NCI-H524 (cell line): ENCODE data around the gene IQSEC2.

Experiments
- DNase-seq, 2 experiments: peaks; one replicate each; lab custom pipeline; 2025; lab: John Stamatoyannopoulos, UW

The IQSEC2 gene

DNA sequence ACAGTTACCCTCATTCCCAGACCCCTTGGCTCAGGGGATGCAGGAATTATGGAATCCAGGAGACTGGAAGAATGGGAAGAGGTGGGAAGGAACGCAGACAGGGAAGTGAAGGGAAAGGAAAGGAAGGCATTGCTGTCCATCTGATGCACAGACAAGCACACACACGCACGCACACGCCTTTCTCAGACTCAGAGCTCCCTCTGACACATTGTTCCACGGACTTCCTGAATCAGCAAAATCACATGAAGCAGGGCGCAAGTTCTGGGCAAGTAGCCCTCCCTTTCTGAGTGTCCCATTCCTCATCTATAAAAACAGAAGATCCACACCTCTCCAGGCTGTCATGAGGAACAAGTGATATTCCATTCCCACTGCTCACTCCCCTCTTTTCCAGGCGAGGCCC lies 13.2 kb downstream of the IQSEC2 start:
- DNase-seq = no peak

DNA sequence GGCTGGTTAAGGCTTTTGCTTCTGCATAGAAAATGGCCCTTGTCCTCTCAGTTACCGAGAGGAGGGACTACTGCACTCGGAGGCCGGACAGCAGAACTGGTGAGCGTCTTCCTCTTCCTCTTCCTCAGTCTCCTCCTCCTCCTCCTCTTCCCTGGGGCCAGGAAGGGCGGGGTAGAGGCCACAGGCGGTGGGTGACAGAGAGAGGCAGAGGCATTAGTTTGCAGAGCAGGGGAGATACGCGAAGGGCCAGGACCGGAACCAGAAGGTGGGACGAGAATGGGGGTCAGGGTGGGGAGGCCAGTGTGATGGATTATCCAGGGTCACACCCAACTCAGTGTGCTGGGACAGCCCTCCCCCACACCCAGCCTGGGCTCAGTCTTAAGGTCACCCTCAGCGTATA lies 14.5 kb downstream of the IQSEC2 start:
- no peak for DNase-seq

DNA sequence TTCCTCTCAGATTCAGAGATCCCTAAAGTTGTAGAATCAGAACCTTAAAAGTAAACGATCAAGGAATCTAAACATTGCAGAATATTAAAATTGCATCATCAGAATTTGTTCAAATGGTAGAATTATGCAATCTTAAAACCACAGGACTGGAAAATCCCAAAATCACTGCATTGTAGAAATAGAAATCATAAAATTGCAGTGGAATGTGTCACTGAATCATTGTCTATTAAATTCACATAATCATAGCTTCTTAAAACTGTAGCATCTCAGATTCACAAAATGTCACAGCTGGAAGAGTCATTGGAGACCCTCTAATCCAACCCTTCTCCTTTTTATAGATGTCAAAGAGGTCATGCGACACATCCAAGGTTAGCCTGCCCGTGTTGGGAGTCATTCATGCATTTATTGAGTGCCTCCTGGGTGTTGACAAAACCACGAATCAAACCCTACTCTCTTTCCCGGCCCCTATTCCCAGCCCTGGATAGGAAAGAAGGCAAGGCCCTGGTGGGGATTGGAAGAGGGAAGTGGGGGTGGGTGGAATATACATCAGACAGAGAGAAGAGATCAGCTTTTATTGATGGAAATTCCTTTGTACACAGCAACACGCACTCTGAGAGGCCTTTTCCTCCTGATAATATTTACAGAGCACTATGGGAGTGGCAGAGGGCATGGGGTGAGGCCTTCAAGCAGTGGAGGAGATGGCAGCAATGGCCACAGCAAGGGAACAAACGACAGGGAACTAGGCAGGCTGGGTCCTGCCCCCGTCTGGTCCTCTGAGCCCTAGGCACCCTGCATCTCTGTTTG lies 15.4 kb downstream of the IQSEC2 start:
- DNase-seq = no peak

DNA sequence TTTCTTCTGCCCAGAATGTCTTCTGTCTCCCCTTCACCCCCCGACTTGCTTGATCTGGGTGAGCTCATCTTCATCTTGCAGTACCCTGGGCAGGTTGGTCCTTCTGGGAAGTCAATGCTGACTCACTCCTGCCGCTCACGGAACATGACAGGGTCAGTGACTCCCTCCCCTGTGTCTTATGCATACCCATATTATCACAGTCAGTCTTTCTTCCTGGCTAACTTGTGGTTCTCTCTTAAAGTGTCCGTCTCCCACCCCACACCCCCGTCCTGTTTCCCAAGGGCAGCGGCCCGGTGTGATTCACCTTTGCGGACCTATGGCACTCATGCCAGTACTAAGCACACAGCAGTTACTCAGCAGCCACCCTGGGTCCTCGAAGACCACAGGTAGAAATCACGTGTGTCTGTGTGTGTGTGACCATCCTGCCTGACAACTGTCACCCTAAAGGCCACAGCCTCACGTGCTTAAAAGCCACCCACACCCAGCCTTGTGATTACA lies 17.7 kb downstream of the IQSEC2 start:
- DNase-seq = no peak

DNA sequence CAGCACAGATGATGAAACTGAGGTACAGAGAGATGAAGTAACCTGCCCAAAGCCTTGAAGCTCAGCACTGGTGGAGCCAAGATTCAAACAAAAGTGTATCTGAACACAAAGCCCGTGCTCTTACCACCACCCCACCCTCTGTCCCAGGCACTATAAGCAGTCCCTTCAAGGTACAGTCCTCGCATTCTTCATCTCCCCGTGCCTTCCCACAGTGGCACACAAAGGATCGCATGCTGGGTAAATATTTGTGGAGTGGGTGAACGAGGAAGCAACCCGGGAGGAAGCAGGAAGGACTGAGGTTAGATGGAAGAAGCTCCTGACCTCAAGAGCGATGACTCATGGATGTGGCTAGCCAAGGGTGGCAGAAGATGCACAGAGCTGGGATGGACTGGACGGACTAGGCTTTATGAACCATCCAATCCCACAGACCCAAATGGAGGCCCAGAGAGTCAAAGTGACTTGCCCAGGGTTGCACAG lies 18.4 kb downstream of the IQSEC2 start:
- no peak for DNase-seq

DNA sequence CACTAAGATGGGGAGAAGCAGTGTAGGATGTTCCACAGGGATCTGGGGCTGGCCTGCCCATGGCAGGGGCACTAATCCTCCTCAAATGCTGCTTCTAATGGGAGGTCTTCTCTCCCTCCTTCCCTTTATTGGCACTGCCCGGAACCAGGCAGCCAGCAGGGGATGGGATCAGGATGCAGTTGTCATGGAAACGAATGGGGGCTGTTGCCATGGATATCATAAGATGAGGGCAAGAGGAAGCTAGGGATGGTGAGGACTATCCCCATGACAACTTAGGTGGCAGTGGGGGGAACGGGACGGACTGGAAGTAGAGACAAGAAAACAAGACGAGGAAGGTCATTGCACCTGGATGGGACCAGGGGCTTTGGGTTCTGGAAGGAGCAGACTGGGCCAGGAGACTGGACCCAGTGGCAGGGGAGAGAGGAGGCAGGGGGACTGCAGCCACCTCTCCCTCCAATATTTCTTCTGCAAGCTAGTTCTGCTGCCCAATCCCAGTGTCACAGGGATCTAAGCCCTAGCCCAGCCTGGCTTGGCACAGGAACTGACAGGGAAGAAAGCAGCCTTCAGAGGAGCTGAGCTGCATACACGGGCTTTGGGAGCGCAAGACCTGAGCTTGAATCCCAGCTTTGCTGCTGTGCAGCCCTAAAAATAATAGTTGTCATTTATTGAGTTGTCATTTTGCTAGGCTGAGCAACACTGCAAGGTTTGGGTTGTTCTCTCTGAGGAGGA lies 19.0 kb downstream of the IQSEC2 start:
- peak; percentile 7 to 29 for DNase-seq

DNA sequence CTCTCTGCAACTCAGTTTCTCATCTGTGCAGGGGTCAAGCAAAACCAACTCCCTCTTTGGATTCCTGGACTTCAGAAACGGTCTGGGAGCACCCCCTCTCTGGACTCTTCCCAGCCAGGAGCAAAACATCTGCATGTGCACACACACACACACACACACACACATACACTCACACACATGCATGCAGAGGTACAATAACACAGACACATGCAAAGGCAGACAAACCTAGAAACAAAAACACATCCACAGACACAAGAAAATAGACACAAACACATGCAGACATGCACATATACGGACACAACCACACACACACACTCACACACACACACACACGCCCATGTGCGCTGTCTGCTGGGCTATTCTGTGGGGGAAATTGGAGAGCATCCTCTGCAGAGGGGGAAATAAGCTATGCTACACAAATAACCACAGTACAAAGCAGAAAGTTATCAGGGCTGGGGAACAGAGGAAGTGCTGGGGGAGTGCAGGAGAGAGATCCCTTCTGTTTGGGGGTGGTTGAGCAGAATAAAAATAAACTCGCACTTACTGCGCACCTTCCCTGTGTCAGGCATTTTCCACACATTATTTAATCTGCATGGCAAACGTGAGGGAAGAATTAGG lies 19.9 kb downstream of the IQSEC2 start:
- DNase-seq = no peak

DNA sequence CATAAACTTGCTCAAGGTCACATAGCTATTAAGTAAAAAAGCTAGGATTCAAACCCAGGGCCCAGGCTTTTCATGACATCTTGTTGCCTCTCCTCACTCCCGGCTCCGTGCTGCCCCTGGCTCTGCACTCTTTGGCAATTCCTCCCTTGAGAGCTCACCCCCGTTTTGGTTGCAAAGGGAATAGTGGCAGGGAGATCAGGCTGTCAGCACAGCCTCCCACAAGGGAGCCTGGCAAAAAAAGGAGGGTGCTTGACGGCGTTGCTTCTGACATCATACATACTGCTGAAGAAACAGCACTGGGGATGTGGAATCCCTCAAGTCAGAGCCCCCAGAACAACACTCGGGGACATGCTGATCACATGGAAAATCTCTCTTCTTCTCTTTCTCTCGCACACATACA lies 20.5 kb downstream of the IQSEC2 start:
- DNase-seq = no peak

DNA sequence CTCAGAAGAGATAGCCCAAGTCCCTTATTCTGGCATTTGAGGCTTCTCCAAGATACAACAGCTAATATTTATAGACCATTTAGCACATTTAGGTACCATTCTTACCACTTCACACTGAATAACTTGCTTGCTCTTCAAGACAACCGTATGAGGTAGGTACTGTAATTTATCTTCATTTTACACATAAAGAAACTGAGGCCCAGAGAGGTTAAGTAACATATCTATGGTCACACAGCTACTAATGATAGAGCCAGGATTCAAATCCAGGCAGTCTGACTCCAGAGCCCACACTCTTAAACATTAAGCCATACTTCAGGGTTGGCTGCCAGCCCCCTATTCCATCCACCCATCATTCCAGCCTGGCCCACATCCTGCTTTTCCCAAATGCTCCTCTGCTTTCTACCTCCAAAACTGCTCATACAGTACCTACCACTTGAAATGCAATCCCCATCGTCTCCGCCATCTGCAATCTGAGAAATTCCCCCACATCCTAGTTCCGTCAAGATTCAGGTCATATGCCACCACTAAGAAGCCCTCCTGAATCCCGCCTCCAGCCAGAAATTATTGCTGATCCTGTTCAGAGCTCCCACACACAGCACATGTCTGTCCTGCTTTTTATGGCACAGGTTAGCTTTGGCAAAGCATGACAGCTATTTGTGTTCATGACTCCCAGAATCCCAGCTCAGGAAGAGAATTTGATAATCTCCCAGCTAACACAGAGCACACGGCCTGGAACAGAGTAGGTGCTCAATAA lies 23.5 kb downstream of the IQSEC2 start:
- DNase-seq = no peak

DNA sequence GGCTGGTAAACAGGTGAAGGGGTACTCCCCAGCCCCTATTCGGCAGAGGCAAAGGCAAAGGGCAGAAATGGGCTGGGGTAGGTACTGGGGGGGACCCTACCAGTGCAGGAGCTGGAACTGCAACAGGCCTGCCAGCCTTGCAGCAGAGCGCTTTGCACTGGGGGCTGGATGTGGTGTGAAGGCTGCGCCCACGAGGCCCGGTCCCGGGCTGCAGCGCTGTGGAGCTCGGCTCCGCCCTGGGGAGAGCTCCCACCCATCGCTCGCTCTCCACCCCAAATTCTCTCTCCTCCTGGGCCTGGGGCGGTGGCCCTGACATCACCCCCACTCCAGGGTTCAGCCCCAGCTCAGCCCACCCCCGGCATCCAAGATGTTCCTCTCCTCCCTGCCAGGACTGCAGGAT lies 24.2 kb downstream of the IQSEC2 start:
- DNase-seq = no peak

DNA sequence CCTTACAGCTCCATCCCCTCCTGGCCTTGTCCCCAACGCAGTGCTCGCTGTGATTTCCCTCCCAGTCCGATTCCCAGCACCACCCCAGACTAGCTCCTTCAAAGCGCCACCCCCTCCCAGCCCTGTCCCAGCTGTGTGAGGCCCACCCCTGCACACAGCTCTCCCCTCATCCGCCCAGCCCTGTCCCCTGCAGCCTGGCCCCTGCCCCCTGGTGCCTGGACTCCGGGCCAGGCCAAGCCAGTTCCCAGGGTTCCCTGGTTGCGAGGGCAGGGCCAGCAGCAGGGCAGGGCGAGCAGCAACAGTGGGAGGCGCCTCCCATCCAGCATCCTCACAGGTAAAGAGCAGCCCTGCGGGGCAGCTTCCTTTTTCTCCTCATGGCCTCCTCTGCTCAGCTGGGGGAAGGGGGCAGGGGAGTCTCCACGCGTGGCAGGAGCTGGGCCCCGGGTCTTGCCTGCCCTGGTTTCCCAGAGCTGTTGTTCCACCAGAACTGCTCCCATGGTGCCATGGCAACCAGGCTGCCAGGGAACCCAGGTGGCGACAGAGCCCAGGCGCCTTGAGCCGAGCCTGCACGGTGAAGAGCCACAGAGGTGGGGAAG lies 24.8 kb downstream of the IQSEC2 start:
- DNase-seq = no peak

DNA sequence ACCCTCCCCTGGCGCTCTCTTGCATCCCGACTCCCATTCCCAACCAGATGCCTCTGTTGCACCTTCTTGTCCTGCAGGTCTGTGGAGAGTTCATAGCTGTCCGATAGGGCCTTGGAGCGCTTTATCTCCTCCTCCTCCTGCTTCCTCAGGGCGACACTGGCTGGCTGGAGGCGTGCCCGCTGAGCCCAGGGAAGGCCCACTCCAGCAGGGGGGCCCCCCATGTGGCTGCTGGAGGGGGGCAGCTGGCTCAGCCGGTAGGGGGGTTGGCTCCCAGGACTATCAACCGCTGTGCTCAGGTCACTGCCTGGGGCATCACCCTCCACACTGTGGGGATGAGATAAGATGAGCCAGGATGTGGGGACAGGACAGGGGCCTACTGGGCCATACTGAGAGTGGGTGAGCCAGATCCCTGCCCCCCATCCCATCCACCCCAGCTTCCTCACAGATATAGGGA lies 25.6 kb downstream of the IQSEC2 start:
- DNase-seq = no peak

DNA sequence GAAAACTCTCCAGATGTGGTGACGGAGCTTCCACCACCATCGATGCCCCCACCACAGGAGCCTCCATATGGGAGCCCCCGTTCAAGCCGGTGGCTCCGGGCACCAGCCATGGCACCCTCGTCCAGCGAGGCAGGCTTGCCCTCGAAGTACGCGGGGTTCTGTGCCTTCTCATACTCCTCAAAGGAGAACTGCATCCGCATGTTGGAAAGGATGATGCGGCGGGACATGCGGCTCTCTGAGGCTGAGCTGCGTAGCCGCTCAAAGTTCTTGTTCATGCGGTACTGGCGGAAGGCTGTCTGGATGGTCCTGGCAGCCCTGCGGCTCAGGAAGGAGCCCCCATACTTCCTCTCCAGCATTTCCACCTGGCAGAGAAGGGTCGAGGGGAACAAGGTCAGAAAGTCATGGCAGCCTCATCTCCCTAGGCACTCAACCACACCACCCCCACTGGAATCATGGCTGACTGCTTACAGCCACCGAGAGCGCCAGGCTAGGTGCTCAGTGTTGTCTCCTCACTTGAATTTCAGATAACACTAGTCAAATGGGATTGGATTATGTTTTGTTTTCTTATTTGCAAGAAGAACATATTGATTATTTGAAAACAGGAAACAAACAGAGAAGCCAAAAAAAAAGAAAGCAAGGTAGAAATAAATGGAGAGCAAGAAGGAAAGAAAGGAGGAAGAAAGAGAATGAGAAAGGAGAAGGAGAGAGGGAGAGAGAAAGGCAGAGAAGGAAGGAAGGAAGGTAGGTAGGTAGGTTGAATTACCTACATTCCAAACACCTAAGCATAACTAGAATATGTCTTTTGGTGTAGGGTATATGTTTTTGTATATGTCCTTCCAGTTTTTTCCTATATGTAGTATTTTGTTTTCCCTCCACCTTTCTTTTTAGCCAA lies 26.6 kb downstream of the IQSEC2 start:
- no peak for DNase-seq

DNA sequence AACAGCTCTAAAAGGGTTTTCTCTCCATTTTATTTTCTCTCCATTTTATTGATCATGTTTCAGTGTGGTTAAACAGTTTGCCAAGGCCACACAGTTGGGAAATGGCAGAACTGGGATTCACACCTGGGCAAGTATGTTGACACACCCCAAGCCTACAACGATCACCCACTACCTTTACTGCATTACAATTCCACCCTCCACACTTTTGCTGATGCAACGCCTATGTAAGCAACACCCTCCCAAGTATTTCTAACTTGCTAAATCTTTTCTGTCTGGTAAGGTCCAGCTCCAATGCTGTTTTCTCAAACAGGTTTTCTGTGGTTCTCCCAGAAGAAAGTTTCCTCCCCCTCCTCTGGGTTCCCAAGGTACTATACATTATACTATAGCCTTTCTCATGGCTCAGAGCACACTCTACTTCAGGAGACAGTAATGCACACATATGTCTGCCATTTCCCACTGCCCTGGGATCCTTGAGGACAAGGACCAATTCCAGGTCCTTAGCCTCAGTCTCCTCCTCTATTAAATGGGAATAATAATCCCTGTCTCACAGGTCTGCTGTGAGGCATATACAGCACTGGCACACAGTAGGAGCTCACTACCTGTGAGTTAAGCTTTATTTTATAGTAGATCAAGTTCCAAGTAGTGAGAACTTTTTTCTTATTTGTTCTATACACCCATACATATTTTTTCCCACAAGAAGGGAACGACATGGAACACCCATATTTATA lies 27.9 kb downstream of the IQSEC2 start:
- no peak for DNase-seq

DNA sequence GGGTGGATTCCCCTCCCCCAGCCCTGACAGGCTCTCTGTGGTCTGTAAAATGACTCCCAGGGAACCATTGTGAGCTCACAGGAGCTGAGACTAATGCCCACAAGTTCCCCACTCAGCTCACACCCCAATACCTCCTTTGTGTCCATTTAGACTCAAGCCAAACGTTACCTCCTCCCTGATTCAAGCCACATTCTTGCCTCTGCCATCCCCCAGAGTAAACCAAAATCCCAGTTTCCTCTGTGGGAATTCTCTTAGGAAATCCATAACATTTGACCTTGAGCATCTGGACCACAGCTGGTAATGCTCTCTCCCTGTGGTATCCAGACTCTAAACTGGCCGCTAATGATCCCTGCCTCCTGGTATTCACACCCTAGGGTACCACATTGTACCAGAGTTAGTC lies 30.1 kb downstream of the IQSEC2 start:
- DNase-seq = no peak

DNA sequence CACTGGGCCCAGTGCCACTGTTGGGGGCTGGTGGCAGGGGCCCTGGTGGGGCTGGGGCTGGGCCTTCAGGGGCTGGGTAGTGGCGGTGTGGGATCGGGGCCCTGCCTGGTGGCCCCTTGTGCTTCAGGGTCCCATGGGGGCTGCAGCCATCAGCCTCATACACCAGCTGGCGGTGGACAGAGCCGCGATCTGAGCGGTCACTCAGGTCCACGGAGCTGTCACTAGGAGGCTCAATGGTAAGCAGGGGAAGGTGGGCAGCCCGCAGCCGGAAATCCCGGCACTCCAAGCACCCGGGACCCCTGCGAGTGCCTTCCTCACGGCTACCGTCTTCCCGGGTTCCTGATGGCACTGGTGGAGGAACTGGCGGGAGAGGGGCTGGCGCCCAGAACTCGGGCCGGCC lies 30.8 kb downstream of the IQSEC2 start:
- no peak for DNase-seq

DNA sequence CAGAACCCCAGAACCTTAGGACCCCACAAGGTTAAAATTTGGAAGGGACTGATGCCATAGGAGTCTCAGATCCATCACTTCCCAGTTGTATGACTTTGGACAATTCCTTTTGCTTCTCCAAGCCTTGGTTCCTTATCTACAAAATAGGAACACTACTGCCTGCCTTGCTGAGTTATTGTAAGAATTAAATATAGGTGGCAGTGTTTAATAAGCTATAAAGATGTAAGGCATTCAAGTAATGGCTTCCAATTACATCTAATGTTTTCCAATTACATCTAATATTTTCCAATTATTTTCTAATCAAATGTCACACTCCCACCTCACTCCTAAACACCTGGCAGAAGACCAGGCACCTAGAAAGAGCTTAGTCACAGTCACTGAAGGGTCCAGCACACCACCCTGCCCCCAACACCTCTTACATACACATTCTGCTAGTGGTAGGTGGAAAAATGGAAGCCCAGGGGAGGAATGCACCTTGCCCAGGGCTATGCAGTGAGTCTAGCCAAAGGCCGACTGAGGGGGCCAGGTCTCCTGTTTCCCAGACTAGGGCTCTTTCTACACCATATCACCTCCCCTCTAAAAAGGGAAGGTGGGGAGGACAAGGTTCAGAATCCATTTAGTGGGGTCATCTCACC lies 31.9 kb downstream of the IQSEC2 start:
- no peak for DNase-seq

DNA sequence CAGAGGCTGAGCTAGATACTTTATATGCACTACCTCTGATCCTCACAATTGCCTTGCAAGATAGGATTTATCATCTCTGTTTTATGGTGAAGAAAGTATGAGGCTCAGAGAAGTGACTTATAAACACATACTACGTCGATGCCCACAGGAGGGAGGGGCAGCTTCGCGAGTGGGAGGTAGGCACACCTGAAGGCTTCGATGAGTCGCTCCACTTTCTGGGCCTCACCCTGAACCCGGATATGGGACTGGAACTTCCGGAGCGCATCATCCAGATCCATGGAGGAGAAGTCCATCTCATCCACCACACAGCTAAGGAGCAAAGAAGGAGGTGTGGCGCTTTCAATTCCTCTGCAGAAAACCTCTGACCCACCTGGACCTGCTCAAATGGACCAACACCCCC lies 33.5 kb downstream of the IQSEC2 start:
- DNase-seq = no peak

DNA sequence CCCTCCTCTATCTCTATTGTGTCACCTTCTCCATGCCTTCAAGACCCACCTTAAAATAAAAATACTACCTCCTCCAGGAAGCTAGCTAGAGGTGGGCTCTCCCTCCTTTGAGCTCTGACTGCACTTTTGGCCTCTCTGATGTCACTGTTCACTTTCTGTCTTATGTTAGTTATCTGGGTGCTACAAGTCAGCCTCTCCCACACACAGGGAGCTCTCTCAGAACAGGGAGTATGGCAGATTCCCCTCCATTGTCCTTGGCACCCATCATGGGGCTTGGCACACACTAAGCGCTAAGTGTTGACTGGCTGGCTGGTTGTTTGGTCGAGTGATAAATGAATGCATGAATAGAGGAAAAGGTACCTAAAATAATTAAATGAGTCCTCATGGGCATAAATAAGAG lies 35.2 kb downstream of the IQSEC2 start:
- no peak for DNase-seq
